GM20000 (cell line): ENCODE measurements around the gene ATG13.

ENCODE experiments used
- DNase-seq: peaks from one replicate; pipeline ENCODE4 v3.0.0; 2012; ENCODE audit warnings: low spot score
- CTCF ChIP-seq: IDR thresholded peaks from 2 replicates; pipeline ENCODE4 v1.5.1; 2012; ENCODE audit warnings: mild to moderate bottlenecking, control low read depth; ENCODE audit errors: extremely low read depth, missing control alignments

The ATG13 gene

GRCh38 chr11:46680815-46681214 is 63.5 kb downstream of the ATG13 start:
- no peak for DNase-seq

DNA sequence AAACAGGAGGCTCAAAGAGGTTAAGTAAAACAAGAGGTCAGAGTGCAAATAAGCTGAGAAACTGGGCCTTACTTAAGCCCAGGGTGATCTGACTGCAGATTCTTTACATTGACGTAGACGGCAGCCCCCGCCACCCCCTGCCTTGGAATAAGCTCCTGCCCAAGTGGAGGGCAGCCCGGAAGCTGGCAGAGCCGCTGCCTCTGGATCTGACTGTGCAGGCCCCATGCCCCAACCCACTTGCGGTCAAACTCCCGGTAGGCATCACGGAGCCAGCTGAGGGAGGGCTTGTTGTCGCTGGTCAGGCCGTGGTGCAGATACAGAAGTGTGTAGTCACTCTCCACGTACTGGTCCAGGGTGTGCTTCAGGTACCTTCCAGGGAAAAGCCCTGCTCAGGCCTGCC is 64.5 kb downstream of the ATG13 start:
- no peak for TF ChIP-seq CTCF
- no peak for DNase-seq

More at GRCh38 chr11:46680815-46681214, 63.5 kb downstream of the ATG13 start:
- TF ChIP-seq CTCF, result no peak

GRCh38 chr11:46682773-46683752 is 65.7 kb downstream of the ATG13 start:
- no peak for DNase-seq
- no peak for TF ChIP-seq CTCF

DNA sequence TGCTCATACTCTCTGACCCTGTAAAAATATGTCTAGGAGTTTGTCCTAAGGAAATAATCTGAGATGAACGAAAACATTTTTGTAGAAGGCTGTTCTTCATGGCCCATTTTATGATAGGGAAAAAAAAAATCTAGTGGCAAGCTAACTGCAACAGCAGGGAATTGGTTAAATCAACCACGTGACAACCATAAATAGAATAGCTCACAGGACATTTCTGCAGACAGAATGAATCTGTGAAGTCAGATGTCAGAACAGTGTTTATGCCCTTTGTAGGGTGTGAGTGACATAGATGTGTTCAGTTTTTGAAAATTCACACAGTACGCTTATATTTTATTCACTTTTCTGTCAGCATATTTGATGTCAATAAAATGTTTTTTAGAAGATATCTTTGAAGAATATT is 67.0 kb downstream of the ATG13 start:
- no peak for DNase-seq
- TF ChIP-seq CTCF, result no peak

DNA sequence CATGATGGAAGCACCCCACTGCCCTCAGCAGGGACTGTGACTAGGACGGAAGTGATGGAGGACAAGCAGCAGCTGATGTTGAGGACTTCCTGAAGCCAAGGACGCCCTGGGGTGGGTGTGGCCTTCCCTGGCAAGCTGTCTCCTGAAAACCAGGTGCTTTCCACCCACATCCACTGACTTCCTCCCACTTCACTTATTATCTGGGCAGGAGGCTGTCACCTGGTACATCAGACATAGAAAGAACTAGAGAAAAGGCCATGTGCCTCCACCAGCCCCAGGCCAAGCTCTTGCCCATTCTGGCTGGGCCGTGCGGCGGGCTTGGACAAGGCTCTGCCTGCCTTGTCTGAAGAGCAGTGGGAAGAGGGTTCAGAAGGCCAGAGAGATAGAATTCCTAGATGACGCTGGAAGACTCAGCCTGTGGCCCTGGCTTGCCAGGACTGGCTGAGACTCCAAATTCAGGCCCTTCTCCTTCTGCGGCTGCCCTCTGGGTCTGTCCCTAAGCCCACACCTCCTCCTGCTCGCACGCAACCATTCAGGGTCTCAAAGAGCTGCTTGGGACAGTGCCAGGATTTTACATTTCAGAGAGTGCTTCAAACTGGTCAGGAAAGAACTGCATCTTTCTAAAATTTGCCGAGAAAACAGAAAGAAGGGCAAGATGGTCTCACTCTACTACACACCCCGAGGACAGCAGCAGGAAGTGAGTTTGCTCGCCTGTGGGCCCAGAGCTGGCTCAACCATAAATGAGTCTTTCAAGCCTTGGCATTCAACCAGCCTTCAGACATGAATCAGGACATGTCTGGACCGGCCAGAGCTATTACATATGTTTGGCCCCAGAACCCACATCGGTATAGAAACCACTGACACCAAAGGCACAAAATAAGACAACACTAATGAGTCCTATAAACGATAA is 69.8 kb downstream of the ATG13 start:
- DNase-seq, result no peak

DNA sequence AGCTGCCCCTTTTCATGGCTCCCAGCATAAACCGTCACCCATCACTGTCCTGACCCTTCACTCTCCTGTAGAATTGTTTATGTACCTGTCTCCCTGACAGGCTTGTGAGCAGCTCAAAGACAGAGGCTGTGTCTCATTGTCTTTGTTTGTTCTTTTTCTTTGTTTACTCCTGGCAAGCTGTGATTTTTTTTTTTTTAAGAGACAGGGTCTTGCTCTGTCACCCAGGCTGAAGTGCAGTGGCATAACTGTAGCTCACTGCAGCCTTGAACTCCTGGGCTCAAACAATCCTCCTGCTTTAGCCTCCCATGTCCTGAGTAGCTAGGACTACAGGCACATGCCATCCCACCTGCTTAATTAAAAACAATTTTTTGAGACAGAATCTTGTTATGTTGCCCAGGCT is 73.3 kb downstream of the ATG13 start:
- no peak for DNase-seq
- TF ChIP-seq CTCF, result no peak

More for the DNA sequence above, 69.8 kb downstream of the ATG13 start:
- no peak for TF ChIP-seq CTCF

DNA sequence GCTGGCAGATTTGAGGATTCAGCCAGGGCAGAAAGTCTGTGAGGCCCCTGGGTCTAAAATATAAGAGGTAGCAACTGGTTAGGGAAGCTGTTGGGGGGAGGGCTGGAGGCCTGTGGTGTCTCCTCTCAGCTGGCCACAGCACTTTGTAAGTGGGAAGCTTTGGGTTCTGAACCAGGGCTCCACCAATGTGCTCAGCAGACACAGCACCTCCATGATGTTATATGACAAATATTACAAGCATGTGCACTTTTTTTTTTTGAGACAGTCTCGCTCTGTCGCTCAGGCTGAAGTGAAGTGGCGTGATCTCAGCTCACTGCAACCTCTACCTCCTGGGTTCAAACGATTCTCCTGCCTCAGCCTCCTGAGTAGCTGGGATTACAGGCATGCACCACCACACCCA is 75.1 kb downstream of the ATG13 start:
- DNase-seq, result no peak
- no peak for TF ChIP-seq CTCF
